AG09309 (cell line): ENCODE results near the gene RHCG.

ENCODE experiments used
- DNase-seq: peaks from one replicate; pipeline ENCODE4 v3.0.0-alpha.2; 2010; ENCODE audit warnings: low read depth
- H3K4me3 ChIP-seq: 2 replicates; pipeline ENCODE4 v1.5.1; 2011; ENCODE audit warnings: mild to moderate bottlenecking, low read depth, low read length, moderate library complexity; ENCODE audit not compliant: control insufficient read depth
- CTCF ChIP-seq: IDR thresholded peaks from 2 replicates; pipeline ENCODE4 v1.5.1; 2011; ENCODE audit warnings: mild to moderate bottlenecking, low read depth, low read length, inconsistent platforms; ENCODE audit not compliant: insufficient read depth, control insufficient read depth; ENCODE audit errors: missing control alignments

RHCG gene

GRCh38 chr15:89426500-89426899, 69.9 kb downstream of the RHCG start:
- DNase-seq, result no peak
- no peak overlapping the region for H3K4me3 ChIP-seq
- no peak for TF ChIP-seq CTCF

GRCh38 chr15:89423981-89424380, 72.4 kb downstream of the RHCG start:
- H3K4me3 ChIP-seq, result no peak overlapping the region
- DNase-seq, result no peak
- TF ChIP-seq CTCF, result no peak
